MM.1S (cell line): ENCODE results near the gene RXFP4.
A peak's percentile ranks its signal among the peaks of the same experiment; 100 is the strongest.

Experiments
- DNase-seq: peaks from one replicate; pipeline ENCODE4 v3.0.0-alpha.2; 2015
- H2AFZ ChIP-seq: fragments of 300-600 bp; sonication (generic); 2 replicates; pipeline ENCODE4 v1.6.0; 2016; ENCODE audit warnings: antibody characterized with exemption, low read length
- H3F3A ChIP-seq: fragments of 300-600 bp; sonication (generic); 2 replicates; pipeline ENCODE4 v1.6.1; 2016; ENCODE audit warnings: mild to moderate bottlenecking, antibody characterized with exemption, low read length, moderate library complexity, mixed read lengths; ENCODE audit not compliant: insufficient read depth
- H3K27ac ChIP-seq: fragments of 300-600 bp; sonication (generic); 2 replicates; pipeline ENCODE4 v1.5.1; 2016; ENCODE audit warnings: mild to moderate bottlenecking, low read length
- H3K27me3 ChIP-seq: fragments of 300-600 bp; sonication (generic); replicated peaks from 2 replicates; pipeline ENCODE4 v1.6.0; 2016; ENCODE audit warnings: low read length; ENCODE audit not compliant: insufficient read depth
- H3K36me3 ChIP-seq: fragments of 300-600 bp; sonication (generic); replicated peaks from 2 replicates; pipeline ENCODE4 v1.6.1; 2016; ENCODE audit warnings: mild to moderate bottlenecking, low read length, mixed read lengths; ENCODE audit not compliant: insufficient read depth
- H3K4me1 ChIP-seq: fragments of 300-600 bp; sonication (generic); 2 replicates; pipeline ENCODE4 v1.6.1; 2016; ENCODE audit warnings: low read length, mixed read lengths
- H3K4me2 ChIP-seq: fragments of 300-600 bp; sonication (generic); 2 replicates; pipeline ENCODE4 v1.6.0; 2016; ENCODE audit warnings: low read depth, low read length
- H3K4me3 ChIP-seq: fragments of 300-600 bp; sonication (generic); 2 replicates; pipeline ENCODE4 v1.5.1; 2016; ENCODE audit warnings: low read length, mixed read lengths
- H3K79me2 ChIP-seq: fragments of 300-600 bp; sonication (generic); 2 replicates; pipeline ENCODE4 v1.6.1; 2016; ENCODE audit warnings: mixed run types, low read length, mixed read lengths
- H3K9ac ChIP-seq: fragments of 300-600 bp; sonication (generic); 2 replicates; pipeline ENCODE4 v1.6.1; 2016; ENCODE audit warnings: low read length, mixed read lengths
- H3K9me2 ChIP-seq: fragments of 300-600 bp; sonication (generic); replicated peaks from 2 replicates; pipeline ENCODE4 v1.6.1; 2016; ENCODE audit warnings: mild to moderate bottlenecking, low read length, mixed read lengths; ENCODE audit not compliant: insufficient read depth
- H3K9me3 ChIP-seq: fragments of 300-600 bp; sonication (generic); replicated peaks from 2 replicates; pipeline ENCODE4 v1.6.1; 2016; ENCODE audit warnings: mild to moderate bottlenecking, low read length, mixed read lengths; ENCODE audit not compliant: insufficient read depth
- H4K20me1 ChIP-seq: fragments of 300-600 bp; sonication (generic); 2 replicates; pipeline ENCODE4 v1.6.1; 2016; ENCODE audit warnings: mild to moderate bottlenecking, low read length, moderate library complexity, mixed read lengths; ENCODE audit not compliant: insufficient read depth
- CTCF ChIP-seq: fragments of 300-600 bp; sonication (generic); IDR thresholded peaks from 2 replicates; pipeline ENCODE4 v1.5.1; 2016; ENCODE audit warnings: antibody characterized with exemption, low read length, mixed read lengths
- EZH2 ChIP-seq: fragments of 300-600 bp; sonication (generic); optimal IDR thresholded peaks from 2 replicates; pipeline ENCODE3; 2017; ENCODE audit warnings: low read depth, mild to moderate bottlenecking, antibody characterized with exemption, low read length, mixed read lengths
- EZH2phosphoT487 ChIP-seq: fragments of 300-600 bp; sonication (generic); IDR thresholded peaks from 2 replicates; pipeline ENCODE4 v1.6.1; 2018; ENCODE audit warnings: antibody characterized with exemption, low read length

The RXFP4 gene

GRCh38 chr1:155932487-155932886 lies 9.0 kb upstream of the RXFP4 start:
- H3K4me3 ChIP-seq: no peak overlapping the region; the same call in 1 of the 2 replicates
- no peaks in the 10 kb centered on the region for H3K27me3 ChIP-seq
- no peak overlapping the region for H2AFZ ChIP-seq
- peaks cover 13% of the 10 kb centered on the region for H4K20me1 ChIP-seq
- H3K4me1 ChIP-seq: peaks cover 15% of the 10 kb centered on the region
- peaks cover 17% of the 10 kb centered on the region for H3K36me3 ChIP-seq
- H3K27ac ChIP-seq: no peak overlapping the region
- no peaks in the 10 kb centered on the region for H3K9me2 ChIP-seq
- peaks cover 69% of the 10 kb centered on the region for H3K79me2 ChIP-seq
- peaks cover 24% of the 10 kb centered on the region for H3F3A ChIP-seq
- DNase-seq: no peak
- H3K9ac ChIP-seq: peak overlapping the region; percentile 15; the same call in 1 of the 2 replicates
- peak overlapping the region; percentile 86 for H3K4me2 ChIP-seq
- no peaks in the 10 kb centered on the region for H3K9me3 ChIP-seq
- TF ChIP-seq CTCF (no peak), EZH2 (no peak), EZH2phosphoT487 (no peak)

DNA sequence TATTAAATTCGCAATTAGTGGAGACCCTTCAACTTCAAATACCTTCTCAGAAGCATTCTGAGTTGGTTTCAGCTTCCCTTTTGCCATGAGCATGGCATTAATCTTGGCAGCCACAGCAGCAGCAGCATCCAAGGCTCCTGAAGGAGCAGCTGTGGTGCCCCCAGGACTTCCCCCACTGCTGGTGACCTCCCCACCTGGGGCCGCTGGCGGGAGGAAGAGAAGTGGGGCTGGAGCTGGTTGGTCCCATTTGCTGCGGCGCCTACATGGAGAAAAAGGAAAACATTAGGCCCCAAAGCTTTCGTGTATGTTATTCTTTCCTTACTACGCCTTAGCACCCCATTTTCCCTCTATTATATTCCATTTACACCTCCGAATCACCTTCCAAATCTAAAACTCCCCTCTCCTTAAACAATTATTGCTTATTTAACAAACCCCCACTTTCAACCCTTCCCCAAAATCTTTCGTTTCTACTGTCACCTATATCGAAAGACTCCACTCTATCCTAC lies 7.8 kb upstream of the RXFP4 start:
- Histone ChIP-seq H3K9ac (peak overlapping the region; percentile 91), H3K4me3 (peak overlapping the region; percentile 85), H3F3A (peaks cover 28% of the 10 kb centered on the region), H3K9me3 (no peaks in the 10 kb centered on the region), H3K27ac (peak overlapping the region; percentile 67), H2AFZ (peak overlapping the region; percentile 18), H3K27me3 (no peaks in the 10 kb centered on the region), H3K9me2 (no peaks in the 10 kb centered on the region), H3K36me3 (peaks cover 17% of the 10 kb centered on the region), H3K79me2 (peaks cover 59% of the 10 kb centered on the region), H4K20me1 (peaks cover 13% of the 10 kb centered on the region), H3K4me1 (peaks cover 19% of the 10 kb centered on the region), H3K4me2 (peak overlapping the region; percentile 86)
- DNase-seq: no peak
- TF ChIP-seq EZH2phosphoT487 (no peak), CTCF (no peak), EZH2 (no peak)

DNA sequence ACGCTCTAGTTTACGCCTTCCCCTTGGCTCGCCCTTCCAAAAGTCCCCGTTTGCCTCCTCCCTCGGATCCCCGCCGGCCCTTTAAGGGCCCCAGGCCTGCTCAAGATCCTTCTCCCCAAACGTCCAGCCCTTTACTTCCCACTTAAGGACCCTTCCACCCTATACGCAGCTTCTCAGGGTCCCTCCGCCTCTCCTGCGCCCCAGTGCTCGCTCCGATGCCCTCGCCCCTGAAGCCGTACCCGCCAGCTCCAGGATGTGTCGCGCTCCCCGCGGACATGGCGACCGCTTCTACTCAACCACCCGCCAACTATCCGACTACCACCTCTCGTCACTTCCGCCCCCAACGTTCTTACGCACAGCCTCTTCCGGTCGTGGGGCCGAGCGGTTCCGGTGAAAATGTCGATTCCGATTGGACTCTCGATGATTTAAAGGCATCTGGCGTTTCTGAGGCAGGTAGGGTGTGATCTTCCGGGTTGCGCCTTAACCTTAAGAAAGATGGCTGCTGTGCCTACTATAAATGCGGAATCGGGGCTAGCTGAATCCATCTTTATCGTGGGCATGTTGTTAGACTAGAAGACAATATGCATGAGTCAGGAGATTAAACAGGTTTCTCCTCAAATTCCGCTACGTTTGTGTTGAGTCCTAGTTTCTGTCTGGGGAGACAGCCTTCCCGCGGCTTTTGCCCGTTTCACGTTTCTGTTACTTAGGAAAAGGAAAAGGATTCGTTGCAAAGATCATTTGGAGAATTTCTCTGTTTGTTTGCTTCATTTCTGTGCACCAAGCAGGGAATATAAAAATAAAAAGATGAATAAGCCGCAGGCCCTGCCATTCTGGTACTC lies 7.1 kb upstream of the RXFP4 start, which contains the start of gene KHDC4:
Gene KHDC4 (minus strand): TSS at position 317 of the 839 bp plus-strand sequence. CDS start 40 bp downstream, at position 277.
- DNase-seq: peak; percentile 100
- peaks cover 52% of the 10 kb centered on the region for H3K79me2 ChIP-seq
- H3K9me3 ChIP-seq: no peaks in the 10 kb centered on the region
- H2AFZ ChIP-seq: peak within 1 kb of the TSS; percentile 43
- TF ChIP-seq EZH2phosphoT487: no peak
- TF ChIP-seq EZH2: no peak
- peak; percentile 37 for TF ChIP-seq CTCF
- H3K27me3 ChIP-seq: no peaks in the 10 kb centered on the region
- peak within 1 kb of the TSS; percentile 67 for H3K27ac ChIP-seq
- peak within 1 kb of the TSS; percentile 85 for H3K4me3 ChIP-seq
- H3K9ac ChIP-seq: peak within 1 kb of the TSS; percentile 91
- H3K4me2 ChIP-seq: peak within 1 kb of the TSS; percentile 86
- H3F3A ChIP-seq: peaks cover 29% of the 10 kb centered on the region
- H4K20me1 ChIP-seq: peaks cover 13% of the 10 kb centered on the region
- H3K4me1 ChIP-seq: peaks cover 19% of the 10 kb centered on the region
- peaks cover 12% of the 10 kb centered on the region for H3K36me3 ChIP-seq
- no peaks in the 10 kb centered on the region for H3K9me2 ChIP-seq
